Astrocyte (in vitro differentiated cells and primary cell): Measurements from ENCODE around the gene PAX6. TPM values are rescaled to one million over a fixed set of nuclear protein-coding genes. Genes with fewer than 3 reads are reported as not detected.
A peak's percentile ranks its signal among the peaks of the same experiment; 100 is the strongest.

ENCODE experiments used
- DNase-seq: peaks from one replicate; pipeline ENCODE4 v3.0.0-alpha.2; 2010; ENCODE audit warnings: low read depth
- FAIRE-seq: peaks from 2 replicates; lab custom pipeline; 2011; peaks lifted over from hg19 to GRCh38; lab: Jason Lieb, UNC
- H2AFZ ChIP-seq: 2 replicates; pipeline ENCODE4 v1.6.0; 2012; ENCODE audit warnings: low read depth, low read length, inconsistent platforms
- H3K27ac ChIP-seq: 2 replicates; pipeline ENCODE4 v1.5.1; 2011; ENCODE audit warnings: low read depth, low read length, inconsistent platforms
- H3K27me3 ChIP-seq: 2 replicates; pipeline ENCODE4 v1.6.0; 2011; ENCODE audit warnings: low read length, inconsistent platforms; ENCODE audit not compliant: insufficient read depth
- H3K36me3 ChIP-seq: 2 replicates; pipeline ENCODE4 v1.5.1; 2011; ENCODE audit warnings: low read length, inconsistent platforms; ENCODE audit not compliant: insufficient read depth
- H3K4me1 ChIP-seq: 2 replicates; pipeline ENCODE4 v1.5.1; 2011; ENCODE audit warnings: low read length, inconsistent platforms; ENCODE audit not compliant: insufficient read depth
- H3K4me2 ChIP-seq: 2 replicates; pipeline ENCODE4 v1.6.0; 2012; ENCODE audit warnings: low read length, inconsistent platforms
- H3K4me3 ChIP-seq: 2 replicates; pipeline ENCODE4 v1.5.1; 2011; ENCODE audit warnings: low read depth, mild to moderate bottlenecking, low read length, inconsistent platforms; ENCODE audit not compliant: insufficient read depth
- H3K79me2 ChIP-seq: 2 replicates; pipeline ENCODE4 v1.6.0; 2012; ENCODE audit warnings: mild to moderate bottlenecking, low read length, inconsistent platforms; ENCODE audit not compliant: insufficient read depth
- H3K9ac ChIP-seq: 2 replicates; pipeline ENCODE4 v1.6.0; 2012; ENCODE audit warnings: mild to moderate bottlenecking, low read length, inconsistent platforms
- H3K9me3 ChIP-seq: 2 replicates; pipeline ENCODE4 v1.5.1; 2012; ENCODE audit warnings: low read depth, mild to moderate bottlenecking, low read length, inconsistent platforms; ENCODE audit not compliant: insufficient read depth
- H4K20me1 ChIP-seq: 2 replicates; pipeline ENCODE4 v1.6.0; 2012; ENCODE audit warnings: low read length, inconsistent platforms; ENCODE audit not compliant: insufficient read depth
- H3K27ac Mint-ChIP-seq: one replicate; pipeline ENCODE4 v1.8.0; 2021; ENCODE audit warnings: mild to moderate bottlenecking, mixed read lengths; ENCODE audit not compliant: unreplicated experiment
- H3K27me3 Mint-ChIP-seq: one replicate; pipeline ENCODE4 v1.8.0; 2021; ENCODE audit warnings: low read depth, mixed read lengths; ENCODE audit not compliant: unreplicated experiment
- H3K36me3 Mint-ChIP-seq: one replicate; pipeline ENCODE4 v1.8.0; 2021; ENCODE audit warnings: low read depth, mixed read lengths; ENCODE audit not compliant: unreplicated experiment
- H3K4me1 Mint-ChIP-seq: one replicate; pipeline ENCODE4 v1.8.0; 2021; ENCODE audit warnings: low read depth, mixed read lengths; ENCODE audit not compliant: unreplicated experiment
- H3K4me3 Mint-ChIP-seq: one replicate; pipeline ENCODE4 v1.8.0; 2021; ENCODE audit warnings: mild to moderate bottlenecking, moderate library complexity, mixed read lengths; ENCODE audit not compliant: unreplicated experiment
- H3K9me3 Mint-ChIP-seq: one replicate; pipeline ENCODE4 v1.8.0; 2021; ENCODE audit warnings: mild to moderate bottlenecking, mixed read lengths; ENCODE audit not compliant: unreplicated experiment
- EZH2 ChIP-seq: IDR thresholded peaks from 2 replicates; pipeline ENCODE4 v1.6.1; 2012; ENCODE audit warnings: mild to moderate bottlenecking, low read length, inconsistent platforms; ENCODE audit not compliant: insufficient read depth
- total RNA-seq: library from RNA; stranded (reverse); gene quantifications from 2 replicates; pipeline ENCODE4 v1.2.1, GENCODE V29; 2021
- TF ChIP-seq, protein P1 (sequence below): IDR thresholded peaks from 2 replicates; pipeline ENCODE4 v1.5.1; 2011; ENCODE audit warnings: low read depth, mild to moderate bottlenecking, inconsistent platforms, low read length, moderate library complexity; ENCODE audit not compliant: insufficient read depth

Gene PAX6
- total RNA-seq, 1 donor from 2014 or later: 12.2 TPM

DNA sequence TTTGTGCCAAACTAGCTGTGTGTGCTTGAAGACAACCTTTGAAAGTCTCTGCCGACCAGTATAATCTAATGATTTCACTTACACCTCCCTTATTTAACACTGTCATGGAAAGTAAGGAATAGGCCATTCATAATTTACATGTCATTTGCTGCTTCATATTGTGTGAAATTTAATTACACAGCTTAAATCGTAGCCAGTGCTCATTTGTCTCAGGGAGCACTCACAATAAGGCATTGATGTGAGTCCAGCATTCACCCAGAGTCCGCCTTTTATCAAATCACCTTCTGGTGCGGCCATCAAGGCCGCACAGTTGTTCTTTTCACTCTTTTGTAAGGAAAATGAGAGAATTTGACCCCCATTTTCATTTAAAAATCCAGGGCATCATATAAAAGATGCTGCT, 46.9 kb downstream of the PAX6 start:
- Histone ChIP-seq H2AFZ (no peak overlapping the region), H3K4me1 (no peaks in the 10 kb centered on the region), H4K20me1 (no peaks in the 10 kb centered on the region), H3K36me3 (no peaks in the 10 kb centered on the region), H3K4me3 (no peak overlapping the region), H3K9me3 (no peaks in the 10 kb centered on the region), H3K4me2 (peak overlapping the region; percentile 2), H3K9ac (no peak overlapping the region), H3K27me3 (no peaks in the 10 kb centered on the region), H3K79me2 (no peaks in the 10 kb centered on the region), H3K27ac (no peak overlapping the region)
- no peak overlapping the region for H3K27ac Mint-ChIP-seq
- H3K9me3 Mint-ChIP-seq: no peaks in the 10 kb centered on the region
- TF ChIP-seq, protein P1, sequence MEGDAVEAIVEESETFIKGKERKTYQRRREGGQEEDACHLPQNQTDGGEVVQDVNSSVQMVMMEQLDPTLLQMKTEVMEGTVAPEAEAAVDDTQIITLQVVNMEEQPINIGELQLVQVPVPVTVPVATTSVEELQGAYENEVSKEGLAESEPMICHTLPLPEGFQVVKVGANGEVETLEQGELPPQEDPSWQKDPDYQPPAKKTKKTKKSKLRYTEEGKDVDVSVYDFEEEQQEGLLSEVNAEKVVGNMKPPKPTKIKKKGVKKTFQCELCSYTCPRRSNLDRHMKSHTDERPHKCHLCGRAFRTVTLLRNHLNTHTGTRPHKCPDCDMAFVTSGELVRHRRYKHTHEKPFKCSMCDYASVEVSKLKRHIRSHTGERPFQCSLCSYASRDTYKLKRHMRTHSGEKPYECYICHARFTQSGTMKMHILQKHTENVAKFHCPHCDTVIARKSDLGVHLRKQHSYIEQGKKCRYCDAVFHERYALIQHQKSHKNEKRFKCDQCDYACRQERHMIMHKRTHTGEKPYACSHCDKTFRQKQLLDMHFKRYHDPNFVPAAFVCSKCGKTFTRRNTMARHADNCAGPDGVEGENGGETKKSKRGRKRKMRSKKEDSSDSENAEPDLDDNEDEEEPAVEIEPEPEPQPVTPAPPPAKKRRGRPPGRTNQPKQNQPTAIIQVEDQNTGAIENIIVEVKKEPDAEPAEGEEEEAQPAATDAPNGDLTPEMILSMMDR: no peak
- TF ChIP-seq EZH2: no peak
- H3K36me3 Mint-ChIP-seq: no peaks in the 10 kb centered on the region
- H3K4me3 Mint-ChIP-seq: no peak overlapping the region
- FAIRE-seq (no peak), DNase-seq (no peak)
- no peaks in the 10 kb centered on the region for H3K27me3 Mint-ChIP-seq
- peaks cover 2% of the 10 kb centered on the region for H3K4me1 Mint-ChIP-seq

DNA sequence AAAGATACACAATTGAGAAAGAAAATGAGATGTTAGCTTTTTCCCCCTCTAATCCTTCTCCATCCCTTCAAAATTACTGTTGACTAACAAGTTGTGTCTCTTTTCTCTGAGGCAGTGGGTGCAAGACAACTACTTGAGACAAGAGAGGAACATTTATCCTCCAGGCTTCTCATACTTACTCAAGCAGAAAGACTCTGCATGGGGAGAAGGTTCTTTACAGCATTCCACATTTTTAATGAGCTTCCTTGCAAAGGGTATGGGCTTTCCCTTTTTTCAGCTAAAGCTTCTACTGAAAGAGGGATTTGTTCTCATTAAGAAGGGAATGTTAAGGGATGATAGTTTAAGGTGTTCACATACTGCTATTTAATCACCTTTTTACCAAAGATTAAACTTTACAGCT, 47.8 kb downstream of the PAX6 start:
- Mint-ChIP-seq H3K36me3 (no peaks in the 10 kb centered on the region), H3K27ac (no peak overlapping the region), H3K9me3 (no peaks in the 10 kb centered on the region), H3K4me1 (peaks cover 2% of the 10 kb centered on the region), H3K4me3 (no peak overlapping the region), H3K27me3 (no peaks in the 10 kb centered on the region)
- Histone ChIP-seq H3K9ac (no peak overlapping the region), H3K4me2 (no peak overlapping the region), H3K36me3 (no peaks in the 10 kb centered on the region), H4K20me1 (no peaks in the 10 kb centered on the region), H2AFZ (no peak overlapping the region), H3K4me3 (no peak overlapping the region), H3K27ac (no peak overlapping the region), H3K9me3 (no peaks in the 10 kb centered on the region), H3K4me1 (no peaks in the 10 kb centered on the region), H3K27me3 (no peaks in the 10 kb centered on the region), H3K79me2 (no peaks in the 10 kb centered on the region)
- FAIRE-seq (no peak), DNase-seq (no peak)
- TF ChIP-seq, protein P1: no peak
- TF ChIP-seq EZH2: no peak

DNA sequence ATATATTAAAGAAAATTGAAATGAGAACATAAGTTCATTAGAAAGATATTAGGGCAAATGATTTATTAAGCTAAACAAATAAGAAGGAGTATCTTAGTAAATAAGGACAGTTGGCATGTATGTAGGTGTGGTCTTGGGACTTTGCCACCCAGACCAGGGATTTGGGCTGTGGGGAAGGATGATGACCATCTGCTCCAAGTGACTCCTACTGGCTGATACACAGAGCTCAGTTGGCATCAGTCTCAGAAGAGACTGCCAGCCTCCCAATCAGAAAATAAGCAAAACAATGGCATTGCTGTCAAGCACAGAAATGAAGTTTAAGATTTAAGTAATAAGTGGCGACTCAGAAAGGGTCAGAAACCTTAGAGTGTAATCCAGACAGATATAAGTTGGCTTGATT, 49.5 kb downstream of the PAX6 start:
- Mint-ChIP-seq H3K27ac (no peak overlapping the region), H3K27me3 (no peaks in the 10 kb centered on the region), H3K36me3 (no peaks in the 10 kb centered on the region), H3K9me3 (no peaks in the 10 kb centered on the region), H3K4me1 (peaks cover 2% of the 10 kb centered on the region), H3K4me3 (no peak overlapping the region)
- no peak for DNase-seq
- Histone ChIP-seq H3K4me1 (no peaks in the 10 kb centered on the region), H3K4me2 (no peak overlapping the region), H4K20me1 (no peaks in the 10 kb centered on the region), H3K9ac (no peak overlapping the region), H2AFZ (no peak overlapping the region), H3K27ac (no peak overlapping the region), H3K36me3 (no peaks in the 10 kb centered on the region), H3K4me3 (no peak overlapping the region), H3K27me3 (no peaks in the 10 kb centered on the region), H3K79me2 (no peaks in the 10 kb centered on the region), H3K9me3 (no peaks in the 10 kb centered on the region)
- no peak for FAIRE-seq
- TF ChIP-seq EZH2: no peak
- TF ChIP-seq, protein P1: no peak
